Measurements from ENCODE around the gene CMTM2.
"Not testable (repeated sequence)": the region's sequence is repeated elsewhere in the genome, so short reads cannot be mapped to it uniquely, and the experiment has no call there.

CMTM2 gene

DNA sequence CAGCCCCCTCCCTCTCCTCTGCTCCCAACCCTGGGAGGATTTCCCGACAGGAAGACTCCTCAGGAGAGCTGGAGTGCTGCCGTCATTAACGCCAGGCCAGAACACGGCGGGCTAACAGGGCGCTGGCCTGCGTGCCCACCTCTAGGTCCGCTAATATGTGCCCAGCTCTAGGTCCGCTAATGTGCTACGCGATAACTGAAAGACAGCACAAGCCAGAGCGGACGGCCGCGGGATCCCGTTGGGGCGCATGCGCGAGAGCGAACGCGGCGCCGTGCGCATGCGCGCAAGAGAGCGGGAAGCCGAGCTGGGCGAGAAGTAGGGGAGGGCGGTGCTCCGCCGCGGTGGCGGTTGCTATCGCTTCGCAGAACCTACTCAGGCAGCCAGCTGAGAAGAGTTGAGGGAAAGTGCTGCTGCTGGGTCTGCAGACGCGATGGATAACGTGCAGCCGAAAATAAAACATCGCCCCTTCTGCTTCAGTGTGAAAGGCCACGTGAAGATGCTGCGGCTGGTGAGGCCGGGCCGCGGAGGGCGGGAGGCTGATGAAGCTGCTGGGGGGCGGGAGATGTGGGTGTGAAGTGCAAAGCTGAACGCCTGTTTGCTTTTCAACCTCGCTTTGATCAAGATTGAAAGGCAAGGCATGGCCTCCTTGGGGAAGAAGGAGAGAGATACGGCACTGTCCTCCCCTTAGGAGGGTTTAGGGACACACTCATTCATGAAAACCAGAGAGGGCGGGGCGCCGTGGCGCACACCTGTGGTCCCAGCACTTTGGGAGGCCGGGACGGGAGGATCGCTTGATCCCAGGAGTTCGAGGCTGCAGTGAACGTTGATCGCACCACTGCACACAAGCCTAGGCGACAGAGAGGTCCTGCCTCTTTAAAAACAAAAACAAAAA is 26.7 kb upstream of the CMTM2 start, which contains the start of gene CKLF:
Gene CKLF (plus strand): TSS at position 291 of the 892 bp plus-strand sequence. CDS start 140 bp downstream, at position 431.
- peak; percentile 64 to 83 (median 80) for DNase-seq (ENCODE audit: low read depth in 4 of 4, low spot score in 1 of 4)

DNA sequence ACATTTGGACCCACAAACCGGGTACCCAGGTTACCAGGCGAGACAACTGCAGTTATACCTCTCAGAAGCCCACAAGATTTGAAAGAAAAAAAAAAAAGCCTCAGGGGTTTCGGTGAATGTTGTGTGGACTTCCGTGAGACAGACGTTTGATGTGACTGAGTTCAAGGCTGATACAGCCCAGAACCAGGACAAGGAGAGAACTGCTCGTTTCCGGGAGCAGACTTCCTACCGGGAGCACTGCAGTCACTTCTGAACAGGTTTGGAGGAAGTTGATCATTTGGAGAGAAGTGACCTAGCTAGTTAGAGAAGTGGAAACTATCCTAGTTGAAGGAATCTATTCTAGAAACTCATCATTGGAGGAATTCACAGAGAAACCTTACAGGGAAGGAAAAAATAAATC is 26.0 kb upstream of the CMTM2 start:
- DNase-seq (ENCODE audit: low read depth in 4 of 4, low spot score in 1 of 4), result no peak

DNA sequence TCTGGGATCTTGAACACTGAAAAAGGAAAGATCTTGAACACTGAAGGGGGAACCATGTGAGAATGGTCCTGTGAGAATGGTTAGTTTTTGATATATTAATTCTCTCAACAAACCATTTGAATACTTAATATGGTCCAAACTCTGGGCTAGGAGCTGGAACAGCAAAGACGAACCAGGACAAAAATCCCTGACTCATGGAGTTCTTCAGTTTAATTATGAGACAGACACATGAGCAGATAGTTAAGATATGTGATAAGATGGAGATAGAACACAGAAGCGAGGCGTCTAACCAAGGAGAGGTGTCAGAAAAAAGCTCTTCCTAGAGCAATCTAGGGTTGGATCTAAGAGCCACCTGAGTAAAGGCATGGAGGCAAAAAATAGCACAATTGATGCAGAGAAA is 25.2 kb upstream of the CMTM2 start:
- DNase-seq (ENCODE audit: low read depth in 4 of 4, low spot score in 1 of 4), result no peak

DNA sequence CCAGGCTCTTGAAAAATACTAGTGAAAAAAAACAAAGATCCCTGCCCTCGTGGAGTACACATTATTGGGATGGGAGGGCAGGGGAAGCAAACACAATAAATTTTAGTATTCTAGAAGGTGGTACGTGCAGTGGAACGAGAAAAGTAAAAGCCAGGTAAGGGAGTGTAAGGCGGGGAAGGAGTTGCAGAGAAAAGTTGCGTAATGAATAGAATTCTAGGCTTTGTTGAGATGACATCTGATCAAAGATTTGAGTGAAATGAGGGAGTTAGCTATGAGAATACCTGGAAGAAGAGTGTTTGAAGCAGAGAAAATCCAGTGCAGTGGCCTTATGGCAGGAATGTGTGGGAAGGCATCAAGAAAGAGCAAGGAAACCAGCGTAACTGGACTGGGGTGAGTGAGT is 24.8 kb upstream of the CMTM2 start:
- no peak for DNase-seq (ENCODE audit: low read depth in 4 of 4, low spot score in 1 of 4)

DNA sequence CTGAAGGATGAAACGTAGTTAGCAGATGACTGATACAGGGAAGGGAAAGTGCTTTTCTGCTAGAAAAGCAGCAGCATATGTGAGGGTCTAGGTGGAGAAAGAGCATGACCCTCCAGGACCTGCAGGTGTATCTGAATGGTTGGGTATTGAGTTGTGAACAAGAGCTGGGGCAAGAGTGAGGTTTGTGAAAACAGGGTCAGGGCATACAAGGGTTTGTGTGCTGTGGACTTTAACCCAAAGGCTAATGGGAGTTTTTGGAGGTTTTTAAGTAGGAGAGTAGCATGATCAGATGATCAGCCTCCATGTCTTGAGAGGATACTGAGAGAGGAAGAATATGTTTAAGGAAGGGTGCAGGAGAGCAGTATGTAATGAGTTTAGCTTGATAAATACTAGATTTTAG is 19.2 kb upstream of the CMTM2 start:
- DNase-seq (ENCODE audit: low read depth in 4 of 4, low spot score in 1 of 4), result no peak

DNA sequence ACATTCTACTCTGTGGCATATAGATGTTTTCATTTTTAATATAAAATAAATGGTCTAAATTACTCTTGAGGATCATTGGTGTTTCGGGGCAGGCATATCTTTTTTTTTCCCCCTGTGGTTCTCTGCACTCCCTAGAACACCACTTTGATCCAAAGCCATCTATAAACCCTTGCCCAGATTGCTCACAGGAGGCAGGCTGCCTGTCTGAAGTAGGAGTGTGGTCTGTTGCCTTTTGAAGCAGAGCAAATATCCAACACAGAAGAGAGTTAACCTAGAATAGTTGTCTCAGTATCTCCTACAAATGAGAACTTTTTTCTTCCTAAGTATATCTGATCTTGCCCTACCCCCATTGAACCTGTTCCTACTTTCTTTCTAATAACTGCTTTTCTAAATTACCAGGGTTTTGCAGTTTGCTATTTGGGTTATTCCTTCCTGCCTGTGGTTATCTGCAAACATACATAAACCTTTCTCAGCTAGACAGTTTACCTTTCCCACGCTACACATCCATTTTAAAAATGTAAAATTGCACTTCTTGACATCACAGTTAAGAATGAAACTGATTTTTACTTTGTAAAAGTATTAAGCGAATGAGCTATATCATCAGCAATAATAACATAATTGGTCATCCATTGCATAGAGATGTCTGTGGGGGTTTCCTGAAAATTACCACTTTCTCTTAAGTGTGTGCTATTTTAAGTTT is 17.7 kb upstream of the CMTM2 start:
- no peak for DNase-seq (ENCODE audit: low read depth in 4 of 4, low spot score in 1 of 4)

DNA sequence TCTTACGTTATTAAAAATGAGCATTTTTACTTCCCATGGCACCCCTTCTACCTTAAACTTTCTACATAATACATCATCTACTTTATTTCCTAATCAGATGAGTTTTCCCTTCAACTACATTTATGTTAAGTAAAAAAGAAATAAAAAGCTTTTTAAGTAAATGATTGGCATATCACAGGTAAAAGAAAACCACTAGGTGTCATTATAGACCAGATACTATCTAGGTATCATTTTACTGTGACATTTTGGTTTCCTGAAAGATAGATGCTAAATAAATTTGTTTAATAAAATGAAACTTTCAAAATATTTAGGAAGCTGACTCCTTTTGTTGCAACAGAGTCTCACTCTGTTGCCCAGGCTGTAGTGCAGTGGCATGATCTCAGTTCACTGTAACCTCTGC is 16.9 kb upstream of the CMTM2 start:
- DNase-seq (ENCODE audit: low read depth in 4 of 4, low spot score in 1 of 4), result no peak

DNA sequence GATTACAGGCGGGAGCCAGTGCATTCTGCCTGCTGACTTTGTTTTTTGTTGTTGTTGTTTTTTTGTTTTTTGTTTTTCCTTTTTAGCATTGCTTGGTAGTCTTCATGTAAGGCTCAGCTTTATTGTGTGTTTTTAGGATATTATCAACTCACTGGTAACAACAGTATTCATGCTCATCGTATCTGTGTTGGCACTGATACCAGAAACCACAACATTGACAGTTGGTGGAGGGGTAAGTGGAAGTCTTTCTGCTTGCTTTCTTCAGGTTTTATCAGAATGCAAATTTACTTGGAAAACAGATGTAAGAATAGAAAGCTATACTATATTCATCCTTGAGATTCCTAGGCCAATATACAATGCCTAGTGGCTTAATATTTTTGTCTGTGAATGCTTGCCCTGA is 16.3 kb upstream of the CMTM2 start:
- no peak for DNase-seq (ENCODE audit: low read depth in 4 of 4, low spot score in 1 of 4)

DNA sequence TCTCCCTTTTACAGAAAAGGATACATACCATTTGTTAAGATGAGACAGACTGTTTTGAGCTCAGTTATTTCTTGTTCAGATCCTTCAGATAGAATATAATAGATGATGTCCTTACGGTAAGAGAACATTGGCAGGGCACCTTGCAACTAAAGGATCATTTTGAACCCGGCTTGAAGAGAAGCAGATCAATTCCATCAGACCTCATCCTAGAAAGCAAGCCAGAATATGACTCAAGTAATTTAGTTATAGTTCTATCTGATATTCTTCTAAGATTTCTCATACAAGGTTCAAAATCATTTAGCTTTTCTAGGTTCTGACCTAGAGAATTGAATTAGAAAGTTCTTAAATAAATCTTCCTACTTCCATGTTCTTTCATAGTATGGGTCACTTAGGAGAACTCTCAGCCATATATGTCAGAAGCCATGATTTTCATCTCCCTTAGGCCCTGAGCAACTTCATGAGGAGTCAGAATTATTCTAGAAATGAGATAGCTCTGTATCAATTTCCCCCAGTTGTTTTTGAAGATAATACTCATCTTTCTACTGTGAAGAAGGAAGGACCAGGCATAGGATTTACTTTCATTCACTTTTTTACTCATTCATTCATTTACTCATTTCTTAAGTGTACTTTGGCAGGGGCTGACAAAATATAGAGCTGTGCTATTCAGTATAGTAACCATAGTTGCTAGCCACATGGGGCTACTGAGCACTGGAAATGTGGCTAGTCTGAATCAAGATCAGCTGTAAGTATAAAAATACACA is 15.5 kb upstream of the CMTM2 start:
- no peak for DNase-seq (ENCODE audit: low read depth in 4 of 4, low spot score in 1 of 4)

DNA sequence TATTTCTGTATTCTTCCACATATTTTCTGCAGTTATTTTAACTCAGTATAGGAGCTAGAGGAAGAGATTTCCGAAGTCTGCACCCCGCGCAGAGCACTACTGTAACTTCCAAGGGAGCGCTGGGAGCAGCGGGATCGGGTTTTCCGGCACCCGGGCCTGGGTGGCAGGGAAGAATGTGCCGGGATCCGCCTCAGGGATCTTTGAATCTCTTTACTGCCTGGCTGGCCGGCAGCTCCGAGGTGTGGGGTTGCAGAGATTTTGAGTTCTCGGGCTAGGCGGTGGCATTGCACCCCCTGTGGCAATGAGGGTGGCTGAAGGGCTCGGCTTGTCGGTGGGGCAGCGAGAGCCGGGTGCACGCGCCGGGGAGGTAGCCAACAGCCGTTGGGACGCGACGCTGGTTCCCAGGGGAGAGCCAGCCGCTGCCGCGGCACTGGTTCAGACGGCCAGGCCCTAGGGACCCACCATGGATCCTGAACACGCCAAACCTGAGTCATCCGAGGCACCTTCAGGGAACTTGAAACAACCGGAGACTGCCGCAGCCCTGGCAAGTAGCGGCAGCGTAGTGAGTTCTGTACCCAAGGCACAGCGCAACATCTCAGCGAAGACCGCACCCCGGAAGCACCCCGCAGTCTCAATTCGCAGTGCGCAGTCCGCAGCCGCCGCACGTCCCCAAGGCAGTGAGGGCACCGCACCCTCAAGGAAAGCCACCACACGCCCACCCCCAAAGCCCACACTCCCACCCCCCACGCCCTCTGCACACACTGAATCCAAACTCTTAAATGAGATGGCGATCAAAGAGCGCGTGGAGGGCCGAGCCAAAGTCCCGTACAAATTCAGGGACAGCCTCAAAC is 13.0 kb upstream of the CMTM2 start, which contains the start of gene CMTM1:
Gene CMTM1 (plus strand): TSS at position 389 of the 851 bp plus-strand sequence. CDS start 75 bp downstream, at position 464.
- no peak for DNase-seq (ENCODE audit: low read depth in 4 of 4, low spot score in 1 of 4)

DNA sequence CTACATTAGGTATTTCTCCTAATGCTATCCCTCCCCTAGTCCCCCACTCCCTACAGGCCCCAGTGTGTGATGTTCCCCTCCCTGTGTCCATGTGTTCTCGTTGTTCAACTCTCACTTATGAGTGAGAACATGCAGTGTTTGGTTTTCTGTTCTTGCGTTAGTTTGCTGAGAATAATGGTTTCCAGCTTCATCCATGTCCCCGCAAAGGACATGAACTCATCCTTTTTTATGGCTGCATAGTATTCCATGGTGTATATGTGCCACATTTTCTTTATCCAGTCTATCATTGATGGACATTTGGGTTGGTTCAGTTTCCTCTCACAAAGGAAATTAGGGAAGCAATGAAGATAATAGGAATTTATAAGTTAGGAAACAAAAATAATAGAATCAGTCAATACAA is 12.0 kb upstream of the CMTM2 start:
- DNase-seq (ENCODE audit: low read depth in 4 of 4, low spot score in 1 of 4), result not testable (repeated sequence)

DNA sequence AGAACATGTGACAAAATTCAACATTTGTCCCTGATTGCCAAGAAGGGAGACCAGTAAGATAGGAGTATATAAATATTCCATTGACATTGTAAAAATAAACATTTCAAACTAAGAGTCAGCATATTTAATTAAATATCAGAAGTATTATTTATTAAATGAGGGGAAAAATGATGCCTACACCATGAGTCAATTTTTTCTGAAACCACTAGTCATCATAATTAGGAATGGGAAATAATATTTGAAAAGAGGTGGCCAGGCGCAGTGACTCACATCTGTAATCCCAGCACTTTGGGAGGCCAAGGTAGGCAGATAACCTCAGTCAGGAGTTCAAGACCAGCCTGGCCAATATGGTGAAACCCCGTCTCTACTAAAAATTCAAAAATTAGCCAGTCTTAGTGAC is 10.9 kb upstream of the CMTM2 start:
- DNase-seq (ENCODE audit: low read depth in 4 of 4, low spot score in 1 of 4), result no peak

DNA sequence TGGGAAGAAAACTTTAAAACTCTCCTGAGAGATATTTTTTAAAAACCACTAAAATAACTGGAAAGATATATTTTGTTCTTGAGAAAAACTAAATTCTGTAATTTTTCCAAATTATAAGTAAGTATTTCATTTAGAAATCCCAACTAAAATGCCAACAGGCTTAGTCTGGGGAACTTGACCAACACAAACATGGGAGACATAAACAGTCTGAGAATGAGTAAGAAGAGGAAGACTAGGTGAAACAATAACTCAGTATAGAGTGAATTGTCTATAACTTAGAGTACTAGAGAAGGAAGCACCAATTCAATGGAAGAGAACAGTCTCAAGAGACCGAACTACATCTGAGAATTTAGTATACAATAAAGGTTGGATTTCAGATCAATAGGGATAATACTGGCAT is 10.1 kb upstream of the CMTM2 start:
- DNase-seq (ENCODE audit: low read depth in 4 of 4, low spot score in 1 of 4), result no peak

DNA sequence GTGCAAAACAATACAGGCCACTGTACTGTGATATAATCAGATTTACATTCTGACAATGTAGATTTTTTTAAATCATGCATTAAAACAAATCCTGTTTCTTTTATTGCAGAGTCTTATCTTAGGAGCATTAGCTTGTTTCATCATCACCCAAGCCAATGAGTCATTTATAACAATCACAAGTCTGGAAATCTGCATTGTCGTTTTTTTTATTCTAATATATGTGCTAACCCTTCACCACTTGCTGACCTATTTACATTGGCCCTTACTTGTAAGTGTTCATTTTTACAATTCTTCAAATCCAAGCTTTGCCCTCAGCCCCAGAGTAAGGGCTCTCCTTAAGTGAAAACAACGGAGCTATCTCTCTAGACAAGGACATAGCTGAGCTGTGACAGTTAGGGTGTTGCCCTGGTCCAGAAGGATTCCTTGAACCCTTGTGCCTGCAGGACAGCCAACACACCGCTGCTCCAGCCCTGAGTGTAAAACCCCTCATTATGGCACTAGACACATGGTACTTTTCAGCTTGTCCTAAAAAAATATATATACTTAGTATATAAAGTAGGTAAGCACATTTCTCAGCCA is 9.3 kb upstream of the CMTM2 start:
- no peak for DNase-seq (ENCODE audit: low read depth in 4 of 4, low spot score in 1 of 4)

DNA sequence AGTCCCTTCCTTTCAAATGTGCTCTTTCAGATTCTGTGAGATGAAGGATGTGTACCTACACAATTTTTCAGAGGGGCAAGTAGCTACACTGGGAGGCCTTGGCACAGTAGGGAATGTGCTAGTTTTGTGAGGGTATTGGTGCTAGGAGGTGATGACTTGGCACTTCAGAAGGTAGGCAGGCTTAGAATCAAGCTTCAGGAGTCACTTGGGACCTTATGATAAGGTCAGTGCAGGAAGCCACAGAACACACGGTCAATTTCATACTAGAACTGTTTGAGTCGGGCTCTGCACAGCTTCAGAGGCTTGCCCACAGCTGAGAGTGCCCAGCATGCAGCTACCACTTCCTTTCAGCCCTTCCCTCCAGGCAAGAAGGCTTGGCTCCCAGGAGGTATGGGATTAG is 6.9 kb upstream of the CMTM2 start:
- DNase-seq (ENCODE audit: low read depth in 4 of 4, low spot score in 1 of 4), result no peak

DNA sequence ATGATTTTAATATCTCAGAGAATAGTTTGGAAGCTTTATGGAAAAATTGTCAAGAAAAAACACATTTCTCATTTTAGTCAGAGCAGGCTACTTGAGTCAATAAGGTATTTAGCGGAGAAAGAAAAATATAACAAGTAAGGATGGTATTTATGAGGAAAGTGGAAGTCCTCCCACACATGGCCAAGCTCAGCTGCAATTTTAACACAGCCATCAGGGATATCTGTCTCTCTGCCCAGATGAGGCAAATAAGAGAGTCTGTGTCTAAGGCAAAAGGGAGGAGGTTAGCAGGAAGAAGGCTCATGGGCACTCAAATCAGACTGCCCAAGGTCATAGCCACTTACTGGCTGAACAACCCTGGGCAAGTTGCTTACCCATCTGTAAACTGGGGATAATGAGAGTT is 5.2 kb upstream of the CMTM2 start:
- no peak for DNase-seq (ENCODE audit: low read depth in 4 of 4, low spot score in 1 of 4)

DNA sequence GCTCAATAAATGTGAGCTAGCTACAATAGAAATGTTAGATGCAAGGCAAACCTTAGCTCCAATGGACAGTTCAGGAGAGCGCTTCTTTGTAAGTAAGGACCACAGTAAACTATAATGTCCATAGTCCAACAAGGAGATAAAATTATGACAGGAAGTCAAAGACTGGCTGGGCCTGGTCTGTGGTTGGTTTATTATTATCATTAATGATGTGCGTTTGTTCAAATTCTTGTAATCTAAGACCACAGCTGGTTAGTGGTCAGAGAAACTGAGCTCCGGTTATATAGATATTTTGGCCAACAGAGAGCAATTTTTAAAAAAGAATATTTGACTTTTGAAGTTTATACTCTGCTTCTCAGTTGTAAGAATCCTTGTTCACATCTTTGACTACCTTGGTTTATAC is 4.7 kb upstream of the CMTM2 start:
- no peak for DNase-seq (ENCODE audit: low read depth in 4 of 4, low spot score in 1 of 4)

DNA sequence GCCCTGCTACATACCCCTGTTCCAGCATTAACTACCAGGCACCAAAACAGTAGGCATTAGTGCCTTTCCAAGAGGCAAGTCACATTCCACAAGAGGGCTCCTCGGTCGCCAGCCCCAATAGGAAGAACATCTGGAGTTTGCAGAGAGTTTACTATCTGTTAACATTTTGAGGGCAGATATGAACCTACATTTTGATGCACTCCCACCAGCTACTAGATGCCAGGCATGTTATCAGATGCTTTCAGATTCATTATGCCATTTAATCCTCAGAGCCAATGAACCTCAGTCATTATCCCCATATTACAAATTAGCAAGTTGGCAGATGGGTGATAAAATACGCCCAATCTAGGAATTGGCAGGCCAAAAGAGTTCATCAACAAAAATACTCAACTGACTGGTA is 4.2 kb upstream of the CMTM2 start:
- DNase-seq (ENCODE audit: low read depth in 4 of 4, low spot score in 1 of 4), result no peak

DNA sequence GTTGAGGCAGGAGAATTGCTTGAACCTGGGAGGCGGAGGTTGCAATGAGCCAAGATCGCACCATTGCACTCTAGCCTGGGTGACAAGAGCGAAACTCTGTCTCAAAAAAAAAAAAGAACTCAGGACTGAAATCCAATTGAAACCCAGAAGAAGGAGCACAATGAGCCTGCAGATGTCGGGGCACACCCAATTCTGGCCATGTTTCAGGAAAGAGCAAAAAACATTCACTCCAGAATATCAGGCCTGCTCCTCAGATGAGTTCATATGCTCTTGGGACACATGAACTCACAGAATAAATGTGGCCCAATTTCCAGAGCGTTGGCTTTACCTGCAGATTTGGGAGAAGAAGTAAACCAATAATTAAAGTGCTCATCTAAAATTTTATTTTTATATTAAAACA is 3.0 kb upstream of the CMTM2 start:
- DNase-seq (ENCODE audit: low read depth in 4 of 4, low spot score in 1 of 4), result no peak

DNA sequence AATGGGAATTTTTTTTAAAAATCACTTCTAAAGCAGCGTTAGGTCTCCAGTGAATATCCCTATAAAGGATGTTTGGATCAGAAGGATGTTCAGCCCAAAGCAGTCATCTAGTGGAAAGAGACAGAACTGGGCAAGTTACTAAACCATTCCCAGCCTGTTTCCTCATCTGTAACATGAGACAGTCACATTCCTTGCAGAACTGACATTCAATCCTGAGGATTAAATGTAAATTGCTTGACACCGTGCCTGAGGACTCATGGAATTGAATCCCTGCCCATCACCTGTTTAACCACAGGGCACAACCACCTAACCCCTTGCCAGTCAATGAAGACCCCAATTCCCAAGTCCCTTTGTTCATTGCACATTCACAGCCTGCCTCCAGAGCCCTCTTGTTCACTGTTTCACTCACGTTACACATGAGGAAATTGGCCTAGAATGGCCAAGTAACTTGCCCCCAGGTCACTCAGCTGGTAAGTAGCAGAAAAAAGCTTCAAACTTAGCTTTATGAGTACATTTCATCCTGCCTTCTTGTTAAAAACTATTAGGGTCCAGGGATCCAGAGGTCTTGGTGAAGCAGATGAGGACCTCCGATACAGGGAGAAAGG is 1.4 kb downstream of the CMTM2 start:
- DNase-seq (ENCODE audit: low read depth in 4 of 4, low spot score in 1 of 4), result no peak

Measured in stimulated activated CD4-positive, alpha-beta T cell treated with anti-CD3 and anti-CD28 coated beads, Interleukin-1b, Interleukin-23, amount 100 ng/mL, for 24 hours (primary cell).